ENCODE data around the gene PAN3. TPM values are rescaled to one million over a fixed set of nuclear protein-coding genes. Genes with fewer than 3 reads are reported as not detected.

The PAN3 gene
- polyA plus RNA-seq, 5 donors: 38.9 to 63.1 (median 55.2) TPM

DNA sequence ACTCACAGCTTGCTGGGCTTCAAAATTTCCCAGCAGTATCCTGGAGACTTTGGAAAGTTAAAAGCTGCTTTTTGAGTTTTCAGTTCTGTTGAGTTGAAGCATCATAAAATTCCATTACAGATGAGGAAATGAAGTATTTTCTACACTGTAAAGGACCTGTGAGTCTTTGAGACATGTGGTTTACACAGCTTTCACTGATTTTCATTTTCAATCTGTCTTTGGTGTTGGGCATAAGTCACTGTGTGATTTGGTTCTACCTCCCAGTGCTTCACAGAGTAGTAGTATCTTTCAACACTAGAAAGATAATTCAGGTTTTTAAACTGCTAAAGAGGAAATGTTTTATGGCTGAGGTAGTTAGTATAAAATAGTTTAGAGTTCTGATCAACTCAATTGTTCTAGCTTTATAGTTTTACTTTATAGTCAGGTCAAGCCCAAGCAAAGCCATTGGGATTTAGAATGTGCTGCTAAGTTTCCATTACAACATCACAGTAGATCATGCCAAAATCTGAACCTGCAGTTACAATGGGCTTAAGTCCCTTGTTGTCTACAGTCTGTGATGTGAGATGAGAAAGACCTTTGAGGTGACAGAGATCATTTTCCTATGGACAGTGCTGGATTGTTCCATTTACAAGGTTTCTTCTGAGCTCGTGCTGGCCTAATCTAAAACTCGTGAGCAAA lies 195.0 kb downstream of the PAN3 start:
- no peak for DNase-seq

DNA sequence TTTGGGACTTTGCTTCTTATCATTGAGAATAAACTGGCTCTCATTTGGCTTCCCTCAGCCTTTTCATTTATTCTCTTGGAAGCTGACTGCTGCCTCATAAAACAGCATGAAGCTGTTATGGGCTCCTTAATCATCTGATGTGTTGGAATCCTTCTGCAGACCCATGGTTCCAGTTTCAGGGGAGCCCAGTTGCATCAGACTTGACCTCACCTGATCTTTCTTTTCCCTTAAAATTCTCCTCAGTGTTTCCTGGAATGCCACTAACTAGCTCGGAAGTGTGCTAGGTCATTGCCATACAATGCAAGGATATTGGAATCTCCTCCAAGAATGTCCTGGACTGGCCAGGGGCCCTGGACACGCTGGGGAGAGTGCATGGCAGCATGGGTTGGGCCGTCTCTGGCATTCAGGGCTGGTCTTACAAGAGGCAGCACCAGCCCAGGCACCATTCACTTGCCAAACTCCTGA lies 197.9 kb downstream of the PAN3 start:
- no peak for DNase-seq

DNA sequence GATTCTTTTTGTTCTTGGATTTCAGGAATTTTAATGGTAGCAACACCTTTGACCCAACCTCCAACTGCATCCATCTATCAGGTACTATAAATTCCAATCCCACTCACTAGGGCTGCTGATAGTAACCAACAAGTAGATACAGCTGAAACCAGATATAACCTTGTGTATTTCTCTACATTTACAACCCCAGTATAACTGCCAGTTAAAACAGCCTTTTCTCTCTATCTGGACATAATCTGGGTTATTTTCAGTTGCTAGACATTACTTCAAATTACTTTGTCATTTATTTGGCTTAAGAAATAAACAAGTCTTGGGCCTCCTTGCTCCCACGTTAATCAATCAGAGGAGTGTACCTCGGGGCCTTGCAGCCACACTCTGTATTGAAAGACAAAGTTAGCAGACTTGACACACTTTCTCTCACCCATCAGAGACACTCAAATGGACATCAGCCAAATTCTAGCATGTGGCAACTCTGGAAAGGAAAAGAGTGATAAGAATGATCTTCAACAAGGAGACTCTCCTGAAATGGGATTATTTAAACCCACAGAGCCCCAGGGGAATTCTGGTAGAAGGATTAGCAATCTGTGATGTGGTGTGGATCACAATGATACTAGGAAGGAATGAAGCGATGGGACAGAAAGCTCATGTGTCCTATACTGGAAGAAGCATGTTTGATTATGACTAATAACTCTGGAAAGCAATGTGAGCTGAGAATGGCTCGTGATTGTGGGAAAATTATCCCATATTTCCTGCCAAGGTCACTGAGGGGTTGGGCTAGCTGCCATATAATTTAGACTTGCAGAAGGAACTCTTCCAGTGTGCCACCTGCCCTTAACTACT lies 199.0 kb downstream of the PAN3 start:
- peak in 1 of 2 donors; percentile 27 for DNase-seq

DNA sequence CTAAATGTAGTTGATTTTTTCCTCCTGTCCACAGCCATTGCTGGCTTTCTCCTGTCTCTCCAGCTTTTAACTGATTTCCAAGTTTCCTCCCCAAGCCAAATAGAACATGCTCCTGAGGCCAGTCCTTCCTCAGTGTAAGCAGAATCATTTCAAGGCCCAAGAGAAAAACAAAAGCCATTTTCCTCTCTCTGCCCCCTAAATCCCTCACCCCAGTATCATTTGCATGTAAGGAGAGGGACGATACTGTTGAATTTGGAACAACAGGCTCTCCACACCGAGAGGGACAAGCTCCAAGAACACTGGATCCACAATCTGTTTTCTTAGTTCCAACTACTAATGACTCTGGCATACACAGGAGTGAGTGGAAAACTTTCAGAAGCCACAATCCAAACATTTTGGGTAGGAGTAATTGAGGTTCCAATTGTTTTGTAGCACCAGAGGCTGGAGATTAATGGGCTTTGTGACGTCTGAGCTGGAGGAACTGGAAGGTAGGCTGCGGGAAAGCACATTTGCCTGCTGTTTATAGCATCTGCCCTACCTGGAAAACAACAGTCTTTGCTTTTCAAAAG lies 199.7 kb downstream of the PAN3 start:
- DNase-seq: no peak

DNA sequence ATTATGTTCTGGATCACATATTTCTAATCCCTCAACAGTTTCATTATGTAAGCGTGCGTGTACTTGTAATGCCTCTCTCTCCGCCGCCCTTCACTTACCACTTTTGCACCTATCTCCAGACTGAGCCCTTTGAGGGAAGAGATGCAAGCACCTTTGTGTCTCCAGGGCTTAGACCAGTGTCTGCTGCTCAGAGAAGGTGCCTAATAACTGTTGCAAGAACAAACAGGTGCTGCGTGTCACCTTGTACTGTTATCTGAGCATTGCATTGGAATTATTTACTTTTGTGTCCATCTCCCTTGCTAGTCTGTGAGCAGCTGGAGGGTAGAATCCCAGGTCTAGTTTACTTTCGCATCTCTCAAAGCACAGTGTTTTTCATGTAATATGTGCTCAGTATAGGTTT lies 200.4 kb downstream of the PAN3 start:
- DNase-seq: no peak

DNA sequence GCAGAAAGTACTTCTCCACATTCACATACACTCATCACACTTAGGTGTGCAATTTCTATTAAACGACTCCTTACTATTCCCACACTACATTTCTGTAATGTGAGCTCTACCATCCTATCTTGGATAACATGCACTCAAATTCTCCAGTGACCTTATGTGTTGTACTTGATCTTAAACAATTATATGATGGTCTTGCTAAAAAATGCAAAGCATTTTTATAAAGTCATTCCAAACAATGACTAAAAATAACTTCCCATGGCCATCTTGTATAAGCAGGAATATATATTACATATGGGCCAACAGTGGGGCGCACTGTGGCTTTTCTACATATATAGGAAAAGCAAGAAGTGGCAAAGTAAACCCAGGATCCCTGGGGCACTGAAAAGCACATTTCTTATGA lies 201.1 kb downstream of the PAN3 start:
- no peak for DNase-seq

DNA sequence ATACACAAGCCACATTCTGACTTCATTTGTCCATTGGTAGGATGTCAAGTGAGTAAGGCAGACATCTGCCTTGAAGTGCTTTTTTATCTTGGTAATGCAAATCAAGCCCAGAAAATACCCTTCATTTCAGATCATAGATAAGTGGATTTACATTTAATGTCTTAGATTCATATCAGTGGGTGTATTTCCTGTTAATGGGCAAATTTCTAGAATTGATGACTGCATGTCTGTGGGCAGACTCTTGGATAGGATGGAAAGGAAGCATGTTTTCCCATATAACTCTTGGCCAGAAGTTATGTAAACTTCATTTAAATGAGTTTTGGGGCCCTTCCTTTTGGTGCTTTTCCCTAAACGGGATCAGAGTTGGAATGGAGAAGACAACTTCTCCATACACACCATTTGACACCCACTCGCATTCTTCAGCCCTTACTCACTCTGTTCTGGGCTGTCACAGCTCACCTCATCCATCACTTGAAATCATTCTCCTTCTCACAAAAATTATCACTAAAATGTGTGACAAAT lies 202.0 kb downstream of the PAN3 start:
- DNase-seq: no peak

DNA sequence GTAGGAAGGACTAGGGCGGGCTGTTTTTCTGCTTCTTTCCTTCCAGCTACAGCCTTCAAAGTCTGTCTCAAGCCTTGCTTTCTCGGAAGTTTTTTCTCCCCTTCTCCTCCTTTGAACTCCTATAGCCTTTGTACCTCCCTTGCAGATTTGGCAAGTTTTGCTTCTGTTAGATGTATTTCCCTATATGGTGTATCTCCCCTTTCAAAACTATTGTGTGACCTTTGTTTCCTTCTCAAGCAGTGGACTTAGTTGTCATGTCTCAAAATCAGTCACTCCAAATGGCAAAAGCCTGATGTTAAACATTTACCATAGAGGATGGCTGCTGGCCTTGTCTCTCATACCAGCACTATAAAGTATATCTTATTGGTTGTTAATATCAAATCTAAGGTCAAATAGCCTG lies 203.9 kb downstream of the PAN3 start:
- DNase-seq: no peak

DNA sequence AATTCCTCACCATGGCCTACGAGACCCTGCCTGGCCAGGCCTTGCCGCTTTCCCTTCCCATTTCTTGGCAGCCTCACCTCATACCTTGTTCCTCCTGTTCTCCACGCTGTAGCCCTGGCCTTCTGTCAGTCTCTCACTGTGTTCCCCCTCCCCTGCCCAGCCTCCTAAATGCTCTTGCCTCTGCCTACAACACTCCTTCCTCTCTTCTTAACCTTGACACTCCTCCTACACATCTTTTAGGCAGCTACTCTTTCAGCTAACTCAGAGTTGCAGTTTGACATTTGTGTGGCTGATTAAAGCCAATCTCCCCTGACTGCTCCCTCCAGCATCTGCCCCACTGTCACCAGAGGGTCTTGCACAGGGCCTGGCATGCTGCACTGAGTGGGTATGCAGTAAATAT lies 205.8 kb downstream of the PAN3 start:
- no peak for DNase-seq

Other genes with a start within 250 kb of the PAN3 start
- gene PDX1, start 218.5 kb upstream of the PAN3 start, polyA plus RNA-seq (ENCODE audit: insufficient read depth in 1 of 5, insufficient read length in 5 of 5, low replicate concordance in 1 of 5): not detected
- not detected for gene CDX2, start 169.2 kb upstream of the PAN3 start, polyA plus RNA-seq (ENCODE audit: insufficient read depth in 1 of 5, insufficient read length in 5 of 5, low replicate concordance in 1 of 5)
- gene URAD, start 149.9 kb upstream of the PAN3 start, polyA plus RNA-seq (ENCODE audit: insufficient read depth in 1 of 5, insufficient read length in 5 of 5, low replicate concordance in 1 of 5): not detected
- under 1 TPM; 0.29 to 0.55 (median 0.42) TPM for gene FLT3, start 38.0 kb upstream of the PAN3 start, polyA plus RNA-seq (ENCODE audit: insufficient read depth in 1 of 5, insufficient read length in 5 of 5, low replicate concordance in 1 of 5)

Data from right lung (tissue), 5 donors.